ENCODE measurements around the gene LTBP4. TPM values are rescaled to one million over a fixed set of nuclear protein-coding genes. Genes with fewer than 3 reads are reported as not detected.
A peak's percentile ranks its signal among the peaks of the same experiment; 100 is the strongest.

The LTBP4 gene
- total RNA-seq, 4 donors from 2014 or later: 851 to 1,504 (median 1,156) TPM

DNA sequence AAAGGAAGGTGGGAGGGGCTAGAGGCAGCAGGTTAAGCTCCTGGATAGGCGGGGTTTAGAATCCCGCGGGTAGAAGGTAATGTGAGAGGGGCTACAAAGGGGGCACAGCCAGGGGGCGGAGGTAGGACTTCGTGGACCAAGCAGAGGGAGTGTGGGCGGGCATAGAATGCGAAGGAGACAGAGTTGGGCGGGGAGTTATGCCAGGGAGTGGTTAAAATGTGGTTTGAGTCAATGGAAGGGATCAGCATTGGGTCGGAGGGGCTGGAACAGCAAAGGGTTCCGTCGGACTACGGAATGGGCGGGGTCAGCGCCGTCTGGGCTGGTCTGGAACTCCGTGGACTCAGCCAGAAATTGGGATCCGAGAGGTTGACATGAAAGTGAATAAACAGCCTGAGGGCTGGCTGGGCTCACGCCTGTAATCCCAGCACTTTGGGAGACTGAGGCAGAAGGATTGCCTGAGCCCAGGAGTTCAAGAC is 3.0 kb downstream of the LTBP4 start:
- whole genome bisulfite sequencing, 2 donors: 8 to 9% methylated on average over 18 of the region's 18 CpGs
- Histone ChIP-seq H3K4me1 (peaks cover 0 to 95% (median 71%) of the 10 kb centered on the region in 4 donors), H3K4me3 (peak overlapping the region in 2 of 4 donors; percentile 52 to 90), H3K27me3 (peaks cover 0 to 6% of the 10 kb centered on the region in 2 donors), H3K27ac (peak overlapping the region; percentile 84 to 95 (median 92)), H3K36me3 (no peaks in the 10 kb centered on the region), H3K9me3 (no peaks in the 10 kb centered on the region)
- no peak for DNase-seq (ENCODE audit: low spot score in 2 of 2)
- no peak for TF ChIP-seq EP300 (IDR thresholded peaks at IDR 0.05)
- TF ChIP-seq, protein P1, sequence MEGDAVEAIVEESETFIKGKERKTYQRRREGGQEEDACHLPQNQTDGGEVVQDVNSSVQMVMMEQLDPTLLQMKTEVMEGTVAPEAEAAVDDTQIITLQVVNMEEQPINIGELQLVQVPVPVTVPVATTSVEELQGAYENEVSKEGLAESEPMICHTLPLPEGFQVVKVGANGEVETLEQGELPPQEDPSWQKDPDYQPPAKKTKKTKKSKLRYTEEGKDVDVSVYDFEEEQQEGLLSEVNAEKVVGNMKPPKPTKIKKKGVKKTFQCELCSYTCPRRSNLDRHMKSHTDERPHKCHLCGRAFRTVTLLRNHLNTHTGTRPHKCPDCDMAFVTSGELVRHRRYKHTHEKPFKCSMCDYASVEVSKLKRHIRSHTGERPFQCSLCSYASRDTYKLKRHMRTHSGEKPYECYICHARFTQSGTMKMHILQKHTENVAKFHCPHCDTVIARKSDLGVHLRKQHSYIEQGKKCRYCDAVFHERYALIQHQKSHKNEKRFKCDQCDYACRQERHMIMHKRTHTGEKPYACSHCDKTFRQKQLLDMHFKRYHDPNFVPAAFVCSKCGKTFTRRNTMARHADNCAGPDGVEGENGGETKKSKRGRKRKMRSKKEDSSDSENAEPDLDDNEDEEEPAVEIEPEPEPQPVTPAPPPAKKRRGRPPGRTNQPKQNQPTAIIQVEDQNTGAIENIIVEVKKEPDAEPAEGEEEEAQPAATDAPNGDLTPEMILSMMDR (IDR thresholded peaks at IDR 0.05): peak in 1 of 5 experiments; percentile 6

DNA sequence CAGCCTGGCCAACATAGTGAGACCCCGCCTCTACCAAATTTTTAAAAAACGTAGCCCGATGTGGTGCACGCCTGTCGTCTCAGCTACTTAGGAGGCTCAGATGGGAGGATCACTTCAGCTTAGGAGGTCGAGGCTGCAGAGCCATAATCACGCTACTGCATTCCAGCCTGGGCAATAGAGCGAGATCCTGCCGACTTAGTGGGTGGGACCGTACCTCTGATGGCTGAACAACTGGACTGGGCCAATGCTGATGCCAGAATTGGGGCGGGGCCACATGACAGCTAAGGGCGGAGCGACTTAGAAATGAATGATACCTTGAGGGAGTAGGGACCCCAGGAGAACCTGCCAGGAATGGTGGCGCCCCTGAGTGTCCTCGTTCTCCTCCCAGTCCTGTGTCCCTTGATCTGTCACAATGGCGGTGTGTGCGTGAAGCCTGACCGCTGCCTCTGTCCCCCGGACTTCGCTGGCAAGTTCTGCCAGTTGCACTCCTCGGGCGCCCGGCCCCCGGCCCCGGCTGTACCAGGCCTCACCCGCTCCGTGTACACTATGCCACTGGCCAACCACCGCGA is 3.6 kb downstream of the LTBP4 start:
- H3K27me3 ChIP-seq: peaks cover 0 to 6% of the 10 kb centered on the region in 2 donors
- 36 to 46% methylated on average over 22 to 28 of the region's 29 CpGs for WGBS, 2 donors
- peak overlapping the region in 3 of 4 donors; percentile 36 to 90 (median 52) for H3K4me3 ChIP-seq
- H3K9me3 ChIP-seq: no peaks in the 10 kb centered on the region
- no peak for TF ChIP-seq EP300 (IDR thresholded peaks at IDR 0.05)
- TF ChIP-seq, protein P1 (IDR thresholded peaks at IDR 0.05): no peak
- no peak for TF ChIP-seq POLR2A (IDR thresholded peaks at IDR 0.05)
- peak overlapping the region; percentile 84 to 95 (median 92) for H3K27ac ChIP-seq
- peaks cover 0 to 95% (median 72%) of the 10 kb centered on the region in 4 donors for H3K4me1 ChIP-seq
- DNase-seq (ENCODE audit: low spot score in 2 of 2): no peak
- no peaks in the 10 kb centered on the region for H3K36me3 ChIP-seq

GRCh38 chr19:40605216-40605971 is 4.2 kb downstream of the LTBP4 start:
- peak in 1 of 2 donors; percentile 61 for DNase-seq (ENCODE audit: low spot score in 2 of 2)
- Histone ChIP-seq H3K27me3 (no peaks in the 10 kb centered on the region), H3K4me3 (peak overlapping the region; percentile 7 to 90 (median 44)), H3K36me3 (no peaks in the 10 kb centered on the region), H3K27ac (peak overlapping the region; percentile 84 to 95 (median 92)), H3K9me3 (no peaks in the 10 kb centered on the region), H3K4me1 (peaks cover 0 to 95% (median 71%) of the 10 kb centered on the region in 4 donors)
- peak in 1 of 2 donors; percentile 14 for TF ChIP-seq EP300 (IDR thresholded peaks at IDR 0.05)
- no peak for TF ChIP-seq POLR2A (IDR thresholded peaks at IDR 0.05)
- TF ChIP-seq, protein P1 (IDR thresholded peaks at IDR 0.05): peak in 2 of 5 experiments; percentile 23 to 49
- WGBS, 2 donors: 3 to 10% methylated on average over 16 to 64 of the region's 71 CpGs

- H3K27me3 ChIP-seq: no peaks in the 10 kb centered on the region
- TF ChIP-seq, protein P1 (IDR thresholded peaks at IDR 0.05): no peak
- peak in 1 of 2 donors; percentile 49 for TF ChIP-seq EP300 (IDR thresholded peaks at IDR 0.05)
- H3K4me1 ChIP-seq: peaks cover 0 to 98% (median 63%) of the 10 kb centered on the region in 4 donors
- H3K36me3 ChIP-seq: peaks cover 0 to 14% (median 0%) of the 10 kb centered on the region in 3 donors
- no peak for DNase-seq (ENCODE audit: low spot score in 2 of 2)
- H3K9me3 ChIP-seq: no peaks in the 10 kb centered on the region
- no peak overlapping the region for H3K4me3 ChIP-seq
- WGBS, 2 donors: 58 to 59% methylated on average over 19 to 30 of the region's 31 CpGs
- H3K27ac ChIP-seq: peak overlapping the region; percentile 2 to 95 (median 82)
Measured at GRCh38 chr19:40607311-40608239, 6.4 kb downstream of the LTBP4 start.

Data from tibial nerve (tissue), 4 donors.